MM.1S (cell line): ENCODE data around the gene SGK1.
"Not testable (repeated sequence)": the region's sequence is repeated elsewhere in the genome, so short reads cannot be mapped to it uniquely, and the experiment has no call there.

Source experiments
- DNase-seq: peaks from one replicate; pipeline ENCODE4 v3.0.0-alpha.2; 2015
- H2AFZ ChIP-seq: fragments of 300-600 bp; sonication (generic); 2 replicates; pipeline ENCODE4 v1.6.0; 2016; ENCODE audit warnings: antibody characterized with exemption, low read length
- H3F3A ChIP-seq: fragments of 300-600 bp; sonication (generic); 2 replicates; pipeline ENCODE4 v1.6.1; 2016; ENCODE audit warnings: mild to moderate bottlenecking, antibody characterized with exemption, low read length, moderate library complexity, mixed read lengths; ENCODE audit not compliant: insufficient read depth
- H3K27ac ChIP-seq: fragments of 300-600 bp; sonication (generic); 2 replicates; pipeline ENCODE4 v1.5.1; 2016; ENCODE audit warnings: mild to moderate bottlenecking, low read length
- H3K27me3 ChIP-seq: fragments of 300-600 bp; sonication (generic); replicated peaks from 2 replicates; pipeline ENCODE4 v1.6.0; 2016; ENCODE audit warnings: low read length; ENCODE audit not compliant: insufficient read depth
- H3K36me3 ChIP-seq: fragments of 300-600 bp; sonication (generic); replicated peaks from 2 replicates; pipeline ENCODE4 v1.6.1; 2016; ENCODE audit warnings: mild to moderate bottlenecking, low read length, mixed read lengths; ENCODE audit not compliant: insufficient read depth
- H3K4me1 ChIP-seq: fragments of 300-600 bp; sonication (generic); 2 replicates; pipeline ENCODE4 v1.6.1; 2016; ENCODE audit warnings: low read length, mixed read lengths
- H3K4me2 ChIP-seq: fragments of 300-600 bp; sonication (generic); 2 replicates; pipeline ENCODE4 v1.6.0; 2016; ENCODE audit warnings: low read depth, low read length
- H3K4me3 ChIP-seq: fragments of 300-600 bp; sonication (generic); 2 replicates; pipeline ENCODE4 v1.5.1; 2016; ENCODE audit warnings: low read length, mixed read lengths
- H3K79me2 ChIP-seq: fragments of 300-600 bp; sonication (generic); 2 replicates; pipeline ENCODE4 v1.6.1; 2016; ENCODE audit warnings: mixed run types, low read length, mixed read lengths
- H3K9ac ChIP-seq: fragments of 300-600 bp; sonication (generic); 2 replicates; pipeline ENCODE4 v1.6.1; 2016; ENCODE audit warnings: low read length, mixed read lengths
- H3K9me2 ChIP-seq: fragments of 300-600 bp; sonication (generic); replicated peaks from 2 replicates; pipeline ENCODE4 v1.6.1; 2016; ENCODE audit warnings: mild to moderate bottlenecking, low read length, mixed read lengths; ENCODE audit not compliant: insufficient read depth
- H3K9me3 ChIP-seq: fragments of 300-600 bp; sonication (generic); replicated peaks from 2 replicates; pipeline ENCODE4 v1.6.1; 2016; ENCODE audit warnings: mild to moderate bottlenecking, low read length, mixed read lengths; ENCODE audit not compliant: insufficient read depth
- H4K20me1 ChIP-seq: fragments of 300-600 bp; sonication (generic); 2 replicates; pipeline ENCODE4 v1.6.1; 2016; ENCODE audit warnings: mild to moderate bottlenecking, low read length, moderate library complexity, mixed read lengths; ENCODE audit not compliant: insufficient read depth
- EZH2 ChIP-seq: fragments of 300-600 bp; sonication (generic); optimal IDR thresholded peaks from 2 replicates; pipeline ENCODE3; 2017; ENCODE audit warnings: low read depth, mild to moderate bottlenecking, antibody characterized with exemption, low read length, mixed read lengths
- EZH2phosphoT487 ChIP-seq: fragments of 300-600 bp; sonication (generic); IDR thresholded peaks from 2 replicates; pipeline ENCODE4 v1.6.1; 2018; ENCODE audit warnings: antibody characterized with exemption, low read length
- TF ChIP-seq, protein P1 (sequence below): fragments of 300-600 bp; sonication (generic); IDR thresholded peaks from 2 replicates; pipeline ENCODE4 v1.5.1; 2016; ENCODE audit warnings: antibody characterized with exemption, low read length, mixed read lengths

The SGK1 gene

DNA sequence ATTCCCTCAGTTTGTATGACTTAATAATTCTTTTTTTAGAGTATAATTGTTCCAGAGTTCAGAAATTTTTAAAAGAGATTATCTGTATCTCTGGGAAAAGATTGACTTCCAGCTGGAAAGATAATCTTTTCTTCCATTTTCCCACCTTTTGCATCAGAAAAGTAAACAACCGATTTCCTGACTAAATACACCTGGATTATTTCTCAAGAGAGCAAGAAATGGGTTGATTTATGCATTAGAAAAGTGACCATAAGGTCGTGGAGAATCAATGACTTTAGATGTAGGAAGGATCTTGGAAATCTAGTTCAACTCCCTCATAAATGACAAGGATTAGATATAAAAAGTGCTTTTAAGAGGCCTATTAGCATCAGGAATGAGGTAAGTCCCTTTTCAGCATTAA lies 79.9 kb downstream of the SGK1 start:
- no peak overlapping the region for H3K27ac ChIP-seq
- H2AFZ ChIP-seq = no peak overlapping the region
- no peak overlapping the region for H3K4me3 ChIP-seq
- H3K9me2 ChIP-seq = no peaks in the 10 kb centered on the region
- H3K36me3 ChIP-seq = no peaks in the 10 kb centered on the region
- H3K27me3 ChIP-seq = no peaks in the 10 kb centered on the region
- no peaks in the 10 kb centered on the region for H3K9me3 ChIP-seq
- peaks cover 3% of the 10 kb centered on the region for H3F3A ChIP-seq
- TF ChIP-seq, protein P1, sequence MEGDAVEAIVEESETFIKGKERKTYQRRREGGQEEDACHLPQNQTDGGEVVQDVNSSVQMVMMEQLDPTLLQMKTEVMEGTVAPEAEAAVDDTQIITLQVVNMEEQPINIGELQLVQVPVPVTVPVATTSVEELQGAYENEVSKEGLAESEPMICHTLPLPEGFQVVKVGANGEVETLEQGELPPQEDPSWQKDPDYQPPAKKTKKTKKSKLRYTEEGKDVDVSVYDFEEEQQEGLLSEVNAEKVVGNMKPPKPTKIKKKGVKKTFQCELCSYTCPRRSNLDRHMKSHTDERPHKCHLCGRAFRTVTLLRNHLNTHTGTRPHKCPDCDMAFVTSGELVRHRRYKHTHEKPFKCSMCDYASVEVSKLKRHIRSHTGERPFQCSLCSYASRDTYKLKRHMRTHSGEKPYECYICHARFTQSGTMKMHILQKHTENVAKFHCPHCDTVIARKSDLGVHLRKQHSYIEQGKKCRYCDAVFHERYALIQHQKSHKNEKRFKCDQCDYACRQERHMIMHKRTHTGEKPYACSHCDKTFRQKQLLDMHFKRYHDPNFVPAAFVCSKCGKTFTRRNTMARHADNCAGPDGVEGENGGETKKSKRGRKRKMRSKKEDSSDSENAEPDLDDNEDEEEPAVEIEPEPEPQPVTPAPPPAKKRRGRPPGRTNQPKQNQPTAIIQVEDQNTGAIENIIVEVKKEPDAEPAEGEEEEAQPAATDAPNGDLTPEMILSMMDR = no peak
- no peak for TF ChIP-seq EZH2
- no peak for TF ChIP-seq EZH2phosphoT487
- no peaks in the 10 kb centered on the region for H4K20me1 ChIP-seq
- no peaks in the 10 kb centered on the region for H3K79me2 ChIP-seq
- H3K4me2 ChIP-seq = no peak overlapping the region
- peaks cover 11% of the 10 kb centered on the region for H3K4me1 ChIP-seq
- no peak overlapping the region for H3K9ac ChIP-seq
- DNase-seq = no peak

DNA sequence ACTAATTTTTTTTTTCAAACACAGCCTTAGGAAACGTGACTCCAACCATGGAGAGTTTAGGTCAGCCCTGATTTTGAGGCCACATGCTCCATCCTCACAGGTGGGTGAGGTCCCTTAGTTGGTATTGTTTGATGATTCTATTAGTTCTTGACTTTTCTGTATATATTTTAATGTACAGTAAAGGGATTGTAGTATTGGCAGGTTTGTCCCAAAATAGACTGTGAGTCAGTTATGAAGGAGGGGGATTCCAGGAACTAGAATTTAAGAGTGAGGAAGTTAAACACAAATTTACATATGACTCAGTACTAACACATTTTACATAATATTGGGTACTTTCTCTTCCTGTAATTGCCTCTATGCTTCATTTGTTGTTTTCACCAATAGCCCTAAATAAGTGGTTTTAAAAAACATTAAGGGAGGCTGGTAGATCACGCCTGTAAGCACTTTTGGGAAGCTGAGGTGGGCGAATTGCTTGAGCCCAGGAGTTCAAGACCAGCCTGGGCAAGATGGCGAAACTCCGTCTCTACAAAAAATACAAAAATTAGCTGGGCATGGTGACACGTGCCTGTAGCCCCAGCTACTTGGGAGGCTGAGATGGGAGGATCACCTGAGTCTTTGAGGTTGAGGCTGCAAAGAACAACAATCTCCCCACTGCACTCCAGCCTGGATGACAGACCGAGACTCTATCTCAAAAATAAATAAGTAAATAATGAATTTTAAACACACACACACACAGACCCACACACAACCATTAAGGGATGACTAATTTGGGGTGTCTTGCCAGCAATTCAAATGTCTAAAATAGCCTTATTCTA lies 81.8 kb downstream of the SGK1 start:
- no peaks in the 10 kb centered on the region for H3K36me3 ChIP-seq
- 0 out of 2 replicates have a peak overlapping the region, but pooled peaks have one; percentile 13 for H3K4me2 ChIP-seq

DNA sequence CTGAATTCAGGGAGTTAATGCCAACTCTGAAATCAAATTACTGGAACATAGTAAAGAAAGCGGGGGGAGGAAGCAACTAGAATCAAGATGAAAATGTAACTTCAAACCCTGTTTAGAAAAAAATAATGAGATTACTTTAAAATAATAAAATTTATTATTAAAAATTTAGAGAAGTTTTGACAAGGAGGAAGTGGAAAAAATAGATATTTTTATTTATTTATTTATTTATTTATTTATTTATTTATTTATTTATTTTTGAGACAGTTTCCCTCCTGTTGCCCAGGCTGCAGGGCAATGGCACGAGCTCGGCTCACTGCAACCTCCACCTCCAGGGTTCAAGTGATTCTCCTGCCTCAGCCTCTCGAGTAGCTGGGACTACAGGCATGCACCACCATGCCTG lies 82.6 kb downstream of the SGK1 start:
- H3F3A ChIP-seq = not testable (repeated sequence)

More for the DNA sequence above, 81.8 kb downstream of the SGK1 start:
- H3F3A ChIP-seq = peaks cover 3% of the 10 kb centered on the region
- DNase-seq = peak; percentile 29
- H3K9me2 ChIP-seq = no peaks in the 10 kb centered on the region
- H2AFZ ChIP-seq = 0 out of 2 replicates have a peak overlapping the region, but pooled peaks have one; percentile 37
- no peaks in the 10 kb centered on the region for H4K20me1 ChIP-seq
- no peak overlapping the region for H3K9ac ChIP-seq
- TF ChIP-seq EZH2phosphoT487 (no peak), EZH2 (no peak)
- TF ChIP-seq, protein P1 = no peak
- H3K4me3 ChIP-seq = no peak overlapping the region
- H3K79me2 ChIP-seq = no peaks in the 10 kb centered on the region
- peaks cover 11% of the 10 kb centered on the region for H3K4me1 ChIP-seq
- no peak overlapping the region; the same call in 1 of the 2 replicates for H3K27ac ChIP-seq
- no peaks in the 10 kb centered on the region for H3K27me3 ChIP-seq
- H3K9me3 ChIP-seq = no peaks in the 10 kb centered on the region

More for the DNA sequence above, 82.6 kb downstream of the SGK1 start:
- H3K79me2 ChIP-seq, H3K9ac ChIP-seq, H2AFZ ChIP-seq, H3K4me2 ChIP-seq, H3K9me3 ChIP-seq, DNase-seq, H3K4me3 ChIP-seq, H4K20me1 ChIP-seq, H3K27ac ChIP-seq, H3K36me3 ChIP-seq, H3K27me3 ChIP-seq, H3K9me2 ChIP-seq: not testable (repeated sequence)
- H3K4me1 ChIP-seq = peaks cover 11% of the 10 kb centered on the region
